NCI-H82 treated with DMSO at 0.1 percent for 48 hours (cell line): ENCODE results near the gene SLC39A11.
"Not testable (repeated sequence)": the region's sequence is repeated elsewhere in the genome, so short reads cannot be mapped to it uniquely, and the experiment has no call there.

Experiments
- DNase-seq: peaks from one replicate; lab custom pipeline; 2025; ENCODE audit not compliant: unreplicated experiment; lab: John Stamatoyannopoulos, UW

Gene SLC39A11

DNA sequence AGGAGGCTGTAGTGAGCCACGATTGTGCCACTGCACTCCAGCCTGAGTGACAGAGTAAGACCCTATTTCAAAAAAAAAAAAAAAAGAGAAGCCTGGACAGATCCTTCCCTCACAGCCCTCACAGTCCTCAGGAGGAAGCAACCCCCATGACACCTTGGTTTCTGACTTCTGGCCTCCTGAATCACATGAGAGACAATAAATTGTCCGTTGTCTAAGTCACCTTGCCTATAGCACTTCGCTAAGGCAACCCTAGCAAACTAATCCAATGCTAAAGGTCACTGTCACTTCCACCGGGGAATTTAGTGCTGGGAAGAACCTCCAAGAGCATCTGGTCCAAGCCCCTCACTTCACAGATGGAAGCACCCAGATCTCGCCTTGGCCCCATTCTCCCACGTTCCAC is 18.9 kb upstream of the SLC39A11 start:
- no peak for DNase-seq

DNA sequence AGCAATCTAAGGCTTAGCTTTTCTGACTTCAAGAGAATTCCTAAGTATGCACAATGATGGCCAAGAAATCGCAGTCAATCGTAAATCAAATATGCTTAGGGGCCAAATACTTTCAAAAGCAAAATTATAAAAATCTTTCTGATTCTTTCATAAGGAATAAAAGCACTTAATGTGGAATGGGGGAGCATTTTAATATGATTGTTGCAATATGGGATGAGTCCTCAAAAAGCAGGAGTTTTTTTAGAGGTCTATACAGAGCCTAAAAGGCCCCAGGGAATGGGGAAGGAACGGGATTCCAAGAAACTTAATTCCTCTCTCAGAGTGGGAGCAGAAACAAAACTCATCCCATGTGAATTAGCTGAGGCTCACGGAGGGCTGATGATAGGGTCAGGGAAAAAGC is 14.7 kb upstream of the SLC39A11 start:
- DNase-seq = no peak

GRCh38 chr17:73105431-73105830 is 12.9 kb upstream of the SLC39A11 start:
- no peak for DNase-seq

DNA sequence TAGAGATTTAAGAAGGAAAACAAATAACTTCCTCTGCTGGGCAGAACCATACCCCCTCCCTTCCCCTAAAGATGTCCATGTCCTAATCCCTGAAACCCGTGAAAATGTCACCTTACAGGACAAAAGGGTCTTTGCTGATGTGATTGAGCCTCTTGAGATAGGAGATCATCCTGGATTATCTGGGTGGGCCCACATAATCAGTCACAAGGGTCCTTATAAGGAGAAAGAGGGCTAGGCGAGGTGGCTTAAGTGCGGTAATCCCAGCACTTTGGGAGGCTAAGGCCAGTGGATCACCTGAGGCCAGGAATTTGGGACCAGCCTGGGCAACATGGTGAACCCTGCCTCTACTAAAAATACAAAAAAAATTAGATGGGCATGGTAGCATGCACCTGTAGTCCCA is 12.0 kb upstream of the SLC39A11 start:
- peak; percentile 99 for DNase-seq

DNA sequence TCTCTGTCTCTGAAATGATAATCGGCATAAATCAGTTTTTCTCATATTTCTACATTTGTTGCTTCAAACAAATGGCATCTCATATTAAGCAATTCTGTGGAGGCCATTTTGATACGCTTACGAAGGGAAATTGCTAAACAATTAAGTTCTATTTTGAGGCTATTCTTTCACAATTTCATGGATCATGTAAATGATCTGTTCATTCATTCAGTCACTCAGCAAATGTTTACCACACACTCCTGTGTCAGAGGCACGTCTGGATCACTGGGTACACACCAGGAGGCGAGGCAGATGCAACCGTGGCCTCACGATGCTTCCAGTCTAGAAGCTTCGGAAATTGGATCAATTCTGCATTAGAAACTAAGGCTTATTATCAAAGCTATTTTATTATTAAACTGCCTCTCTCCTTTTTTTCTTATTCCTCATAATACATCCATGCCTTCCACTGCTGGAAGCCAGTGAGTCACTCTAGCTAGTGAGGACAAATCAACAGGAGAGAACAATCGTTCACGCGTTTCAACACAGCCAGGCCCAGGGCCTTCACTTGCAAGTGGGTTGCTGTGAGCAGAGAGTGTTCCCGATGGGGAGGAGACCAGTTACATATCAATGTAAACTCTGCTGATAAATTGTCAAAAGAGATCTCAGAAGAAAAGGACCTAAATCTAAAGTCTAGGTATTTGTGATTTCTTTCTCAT is 11.3 kb upstream of the SLC39A11 start:
- no peak for DNase-seq

GRCh38 chr17:73101031-73101430 is 8.5 kb upstream of the SLC39A11 start:
- DNase-seq = no peak

GRCh38 chr17:73100363-73100762 is 7.9 kb upstream of the SLC39A11 start:
- DNase-seq = no peak

GRCh38 chr17:73099511-73099910 is 7.0 kb upstream of the SLC39A11 start:
- DNase-seq = no peak

DNA sequence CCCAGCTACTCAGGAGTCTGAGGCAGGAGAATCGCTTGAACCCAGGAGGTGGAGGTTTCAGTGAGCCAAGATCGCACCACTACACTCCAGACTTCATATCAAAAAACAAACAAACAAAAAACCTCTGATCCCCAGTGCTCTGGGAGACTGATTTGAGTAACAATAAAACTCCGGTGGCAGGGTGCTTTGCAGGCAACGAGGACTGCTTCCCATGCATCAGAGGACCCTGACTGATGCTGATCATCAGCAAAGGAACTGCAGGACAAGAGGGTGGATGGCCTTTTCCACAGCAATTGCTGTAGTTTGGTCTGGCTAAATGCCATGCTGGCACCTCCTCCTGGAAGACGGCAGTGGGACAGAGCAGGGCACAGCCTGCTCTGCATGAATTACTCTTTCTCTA is 6.4 kb upstream of the SLC39A11 start:
- DNase-seq = no peak

- DNase-seq = not testable (repeated sequence)
These were observed 5.7 kb upstream of the SLC39A11 start for GRCh38 chr17:73097973-73098765.

GRCh38 chr17:73096866-73097265 is 4.4 kb upstream of the SLC39A11 start:
- no peak for DNase-seq

GRCh38 chr17:73096211-73096610 is 3.7 kb upstream of the SLC39A11 start:
- no peak for DNase-seq

- DNase-seq = no peak
These were observed 798 bp upstream of the SLC39A11 start for GRCh38 chr17:73093286-73093685.

DNA sequence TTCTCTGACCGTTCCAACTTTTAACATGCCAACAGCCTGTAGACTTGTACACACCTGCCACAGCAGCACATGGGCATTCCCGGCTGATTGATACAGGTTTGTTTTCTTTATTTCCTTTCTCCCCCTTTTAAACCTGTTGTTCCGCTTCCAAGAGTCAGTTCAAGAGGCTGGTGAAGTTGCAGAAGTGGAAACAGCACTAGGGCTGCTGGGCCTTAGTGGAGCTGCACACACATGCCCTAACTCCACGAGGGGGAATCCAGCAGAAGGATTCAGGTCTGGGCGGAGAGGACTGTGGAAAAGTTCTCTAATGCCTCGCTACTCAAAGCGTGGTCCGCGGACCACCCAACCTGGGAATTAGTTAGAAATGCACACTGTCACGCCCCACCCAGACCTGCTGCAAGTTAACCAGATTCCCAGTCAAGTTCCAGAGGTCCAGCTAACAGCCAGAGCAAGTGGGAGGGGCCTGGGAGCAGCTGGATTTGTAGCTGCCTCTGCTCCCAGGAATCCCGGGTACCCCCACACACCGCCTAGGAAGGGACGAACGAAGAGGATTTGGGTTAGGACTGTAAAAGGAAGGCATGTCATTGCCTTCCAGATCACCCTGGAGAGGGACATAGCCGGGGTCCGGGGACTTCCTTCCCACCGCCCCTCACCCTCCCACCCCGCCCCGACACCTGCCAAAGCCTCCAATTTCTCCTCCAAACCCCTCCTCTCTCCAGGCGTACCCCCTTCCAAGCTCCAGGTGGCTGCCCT is 542 bp downstream of the SLC39A11 start:
- no peak for DNase-seq

DNA sequence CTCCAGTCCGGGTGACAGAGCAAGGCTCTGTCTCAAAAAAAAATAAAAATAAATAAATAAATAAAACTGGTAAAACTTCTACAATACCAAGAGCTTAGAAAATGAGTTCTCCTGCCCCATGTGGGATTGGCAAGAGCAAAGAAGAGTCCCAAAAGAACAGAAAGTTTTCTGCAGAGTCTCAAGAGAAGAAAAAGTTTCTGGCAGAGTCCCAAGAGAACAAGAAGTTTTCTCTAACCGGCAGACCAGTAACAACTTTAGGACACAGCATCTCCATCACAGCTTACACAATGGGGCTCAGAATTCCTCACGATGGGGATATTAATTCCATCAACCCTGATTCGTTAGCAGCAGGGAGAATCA is 1.1 kb downstream of the SLC39A11 start:
- no peak for DNase-seq

DNA sequence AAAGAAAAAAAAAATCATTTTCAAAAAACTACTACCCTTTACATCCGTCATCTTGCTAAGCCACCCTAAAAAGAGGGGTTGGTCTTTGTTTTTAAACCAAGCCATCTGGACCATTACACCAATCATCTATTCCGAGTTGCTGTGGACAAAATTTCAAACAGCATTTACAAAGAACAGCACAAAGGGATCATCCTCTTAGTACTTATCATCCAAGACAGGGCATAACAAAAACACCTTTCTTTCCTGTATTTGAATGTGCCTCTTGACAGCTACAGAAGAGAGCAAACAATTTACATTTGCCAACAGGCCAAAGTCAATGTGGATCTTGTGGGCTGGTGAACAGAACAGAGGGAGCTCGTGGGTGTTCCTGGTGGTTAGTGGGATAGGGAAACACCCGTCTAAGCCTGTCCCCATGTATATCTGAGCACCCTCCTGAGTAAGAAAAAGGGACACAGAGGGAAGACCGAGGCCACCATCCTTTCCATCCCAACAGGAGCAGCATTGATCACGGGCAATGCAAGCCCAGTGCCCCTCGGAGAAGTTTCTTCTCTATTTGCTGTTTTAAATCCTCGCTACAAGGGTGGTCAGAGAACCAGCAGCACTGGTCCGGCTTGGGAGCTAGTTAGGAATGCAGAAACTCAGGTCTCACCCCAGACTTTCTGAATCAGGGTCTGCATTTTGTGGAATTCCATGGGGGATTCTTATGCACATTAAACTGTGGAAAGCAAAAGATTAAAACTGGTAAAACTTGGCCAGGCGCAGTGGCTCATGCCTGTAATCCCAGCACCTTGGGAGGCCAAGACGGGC is 1.9 kb downstream of the SLC39A11 start:
- DNase-seq = no peak

DNA sequence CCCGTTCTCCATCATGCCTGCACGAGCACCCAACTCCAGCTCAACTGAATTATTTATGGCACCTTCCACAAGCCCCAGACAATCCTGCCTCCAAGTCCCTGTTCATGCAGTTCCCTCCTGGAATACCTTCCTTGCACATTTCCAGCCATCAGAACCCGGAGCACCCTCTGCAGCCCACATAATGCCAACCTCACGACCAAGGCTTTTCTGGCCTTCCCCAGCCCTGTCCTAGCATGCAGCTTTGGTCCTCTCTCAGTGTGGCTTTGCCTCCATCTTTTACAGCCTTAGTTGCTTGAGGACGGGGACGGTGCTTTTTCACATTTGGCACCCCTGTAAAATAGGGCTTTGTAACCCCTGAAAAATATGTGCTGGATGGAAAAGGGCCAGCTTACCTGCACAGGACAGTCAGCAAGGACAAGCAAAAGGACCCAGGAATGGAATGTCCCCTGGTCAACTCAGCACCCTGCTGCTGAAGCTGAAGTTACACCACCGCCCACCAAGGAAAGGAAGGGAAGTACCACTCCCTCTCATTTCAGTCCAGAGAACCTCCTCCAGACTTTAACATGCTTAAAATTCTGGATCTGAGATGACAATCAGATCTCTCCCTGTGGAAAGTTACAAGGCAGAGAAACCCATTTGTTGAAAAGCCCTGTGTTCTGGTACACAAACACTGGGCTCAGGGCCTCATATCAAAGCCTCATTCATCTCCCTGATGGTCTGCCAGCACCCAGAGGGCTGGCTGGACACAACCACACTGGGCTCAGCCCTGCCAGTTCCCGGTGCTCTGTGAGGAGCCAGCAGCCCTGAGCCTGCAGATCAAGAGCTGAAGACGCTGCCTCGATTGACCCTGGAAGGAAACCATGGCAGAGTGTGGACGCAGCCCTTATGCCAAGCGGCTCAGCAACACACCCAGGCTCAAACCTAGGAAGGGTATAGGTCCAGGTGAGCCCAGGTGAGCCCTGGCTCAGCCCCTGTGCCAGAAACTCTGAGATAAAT is 2.9 kb downstream of the SLC39A11 start:
- no peak for DNase-seq

DNA sequence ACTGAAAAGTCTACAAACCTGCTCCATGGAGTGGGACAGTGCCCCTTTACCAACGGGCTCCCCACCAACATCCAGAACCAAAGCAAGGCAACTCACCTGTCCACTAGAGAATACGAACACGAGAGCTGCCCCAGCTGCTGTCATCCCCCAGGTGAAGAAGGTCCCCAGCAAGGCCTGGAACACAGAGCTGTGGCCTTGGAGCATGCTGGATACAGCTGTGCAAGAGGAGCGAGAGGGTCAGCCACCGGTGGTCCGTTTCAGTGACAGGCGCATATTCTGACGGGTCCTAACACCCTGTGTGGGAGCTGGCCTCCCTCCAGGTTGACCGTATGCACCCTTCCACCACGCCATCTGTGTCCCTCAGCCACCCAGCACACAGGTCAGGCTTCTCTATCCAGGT is 3.9 kb downstream of the SLC39A11 start:
- no peak for DNase-seq

DNA sequence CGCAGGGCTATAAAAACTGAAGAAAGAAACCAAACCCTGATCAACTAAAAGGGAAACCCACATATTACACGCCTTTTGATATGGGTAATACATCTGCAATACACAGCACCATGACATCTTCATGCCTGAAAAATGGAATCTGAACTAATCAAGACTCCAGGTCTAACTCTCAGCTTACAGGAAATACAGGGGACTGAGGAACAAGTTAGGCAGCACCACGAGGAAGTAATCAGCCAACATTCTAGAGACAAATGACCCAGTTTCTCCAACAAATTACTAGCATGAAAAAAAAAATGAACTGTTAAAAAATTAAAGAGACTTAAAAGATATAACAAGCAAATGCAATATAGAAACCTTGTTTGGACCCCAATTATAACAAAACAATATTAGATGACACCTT is 9.1 kb downstream of the SLC39A11 start:
- DNase-seq = no peak

GRCh38 chr17:73074566-73074965 is 17.9 kb downstream of the SLC39A11 start:
- no peak for DNase-seq
